Effector memory CD8-positive, alpha-beta T cell (primary cell): Measurements from ENCODE around the gene SHMT2.

ENCODE experiments used
- ATAC-seq: fragments of 150-1000 bp; cut with Tn5 transposase; replicated peaks from 2 replicates; pipeline ENCODE4 v1.10.0; 2021; ENCODE audit warnings: mild to moderate bottlenecking, moderate library complexity
- DNase-seq, 3 experiments: peaks; one replicate each; pipeline ENCODE4 v3.0.0; 2021
- H3K27ac Mint-ChIP-seq, 2 donors: one replicate each; pipeline ENCODE4 v1.8.0; 2022; ENCODE audit warnings: mild to moderate bottlenecking in 2 of 2, mixed read lengths in 2 of 2, moderate library complexity in 2 of 2
- H3K27me3 Mint-ChIP-seq, 2 donors: one replicate each; pipeline ENCODE4 v1.8.0; 2022; ENCODE audit warnings: mixed read lengths in 2 of 2
- H3K36me3 Mint-ChIP-seq: one replicate; pipeline ENCODE4 v1.8.0; 2022; ENCODE audit warnings: mild to moderate bottlenecking, moderate library complexity, mixed read lengths; ENCODE audit not compliant: insufficient read depth
- H3K4me1 Mint-ChIP-seq, 2 donors: one replicate each; pipeline ENCODE4 v1.8.0; 2022; ENCODE audit warnings: low read depth in 2 of 2, mixed read lengths in 2 of 2
- H3K4me3 Mint-ChIP-seq, 2 donors: one replicate each; pipeline ENCODE4 v1.8.0; 2022; ENCODE audit warnings: mild to moderate bottlenecking in 2 of 2, mixed read lengths in 2 of 2, moderate library complexity in 2 of 2
- H3K9me3 Mint-ChIP-seq, 2 donors: one replicate each; pipeline ENCODE4 v1.8.0; 2022; ENCODE audit warnings: mixed read lengths in 2 of 2

The SHMT2 gene

GRCh38 chr12:57220770-57221168 lies 8.7 kb upstream of the SHMT2 start:
- H3K4me1 Mint-ChIP-seq: peaks cover 35 to 43% of the 10 kb centered on the region in 2 donors
- H3K27ac Mint-ChIP-seq: no peak overlapping the region
- DNase-seq: no peak
- H3K36me3 Mint-ChIP-seq: peaks cover 13% of the 10 kb centered on the region
- peaks cover 80 to 93% of the 10 kb centered on the region in 2 donors for H3K27me3 Mint-ChIP-seq
- no peaks in the 10 kb centered on the region for H3K9me3 Mint-ChIP-seq
- ATAC-seq: no peak
- H3K4me3 Mint-ChIP-seq: no peak overlapping the region

GRCh38 chr12:57221169-57221917 lies 8.2 kb upstream of the SHMT2 start:
- Mint-ChIP-seq H3K27ac (peak overlapping the region in 1 of 2 donors; percentile 50), H3K27me3 (peaks cover 82 to 94% of the 10 kb centered on the region in 2 donors), H3K9me3 (no peaks in the 10 kb centered on the region), H3K4me3 (peak overlapping the region in 1 of 2 donors; percentile 48), H3K36me3 (peaks cover 12% of the 10 kb centered on the region), H3K4me1 (peaks cover 33 to 41% of the 10 kb centered on the region in 2 donors)
- DNase-seq: no peak
- no peak for ATAC-seq

GRCh38 chr12:57222286-57223190 lies 7.0 kb upstream of the SHMT2 start:
- ATAC-seq: no peak
- Mint-ChIP-seq H3K36me3 (peaks cover 9% of the 10 kb centered on the region), H3K4me3 (peak overlapping the region; percentile 8 to 55)

GRCh38 chr12:57223191-57224165 lies 6.0 kb upstream of the SHMT2 start:
- Mint-ChIP-seq H3K27me3 (peaks cover 81 to 85% of the 10 kb centered on the region in 2 donors), H3K4me1 (peaks cover 26 to 37% of the 10 kb centered on the region in 2 donors)

More at GRCh38 chr12:57222286-57223190, 7.0 kb upstream of the SHMT2 start:
- DNase-seq: no peak
- H3K27ac Mint-ChIP-seq: peak overlapping the region; percentile 4 to 19
- H3K27me3 Mint-ChIP-seq: peaks cover 86 to 94% of the 10 kb centered on the region in 2 donors
- no peaks in the 10 kb centered on the region for H3K9me3 Mint-ChIP-seq
- peaks cover 30 to 41% of the 10 kb centered on the region in 2 donors for H3K4me1 Mint-ChIP-seq

GRCh38 chr12:57224278-57224972 lies 5.1 kb upstream of the SHMT2 start:
- H3K27me3 Mint-ChIP-seq: peaks cover 72 to 76% of the 10 kb centered on the region in 2 donors
- peaks cover 14% of the 10 kb centered on the region for H3K36me3 Mint-ChIP-seq
- H3K27ac Mint-ChIP-seq: no peak overlapping the region
- peak overlapping the region in 1 of 2 donors; percentile 46 for H3K4me3 Mint-ChIP-seq
- ATAC-seq (no peak), DNase-seq (no peak)
- no peaks in the 10 kb centered on the region for H3K9me3 Mint-ChIP-seq
- peaks cover 32 to 45% of the 10 kb centered on the region in 2 donors for H3K4me1 Mint-ChIP-seq

More at GRCh38 chr12:57223191-57224165, 6.0 kb upstream of the SHMT2 start:
- Mint-ChIP-seq H3K4me3 (peak overlapping the region; percentile 8 to 55), H3K27ac (peak overlapping the region; percentile 4 to 19), H3K36me3 (peaks cover 9% of the 10 kb centered on the region), H3K9me3 (no peaks in the 10 kb centered on the region)
- ATAC-seq (peak; percentile 91), DNase-seq (peak; percentile 62 to 67 (median 63))

GRCh38 chr12:57224973-57225679 lies 4.4 kb upstream of the SHMT2 start:
- DNase-seq (no peak), ATAC-seq (no peak)
- H3K4me1 Mint-ChIP-seq: peaks cover 39 to 52% of the 10 kb centered on the region in 2 donors
- H3K4me3 Mint-ChIP-seq: peak overlapping the region in 1 of 2 donors; percentile 46
- peaks cover 65 to 68% of the 10 kb centered on the region in 2 donors for H3K27me3 Mint-ChIP-seq
- H3K9me3 Mint-ChIP-seq: no peaks in the 10 kb centered on the region
- peaks cover 18% of the 10 kb centered on the region for H3K36me3 Mint-ChIP-seq
- no peak overlapping the region for H3K27ac Mint-ChIP-seq

- no peak for ATAC-seq
- no peaks in the 10 kb centered on the region for H3K9me3 Mint-ChIP-seq
- no peak for DNase-seq
- peaks cover 18% of the 10 kb centered on the region for H3K36me3 Mint-ChIP-seq
- H3K4me1 Mint-ChIP-seq: peaks cover 46 to 55% of the 10 kb centered on the region in 2 donors
- H3K4me3 Mint-ChIP-seq: peak overlapping the region in 1 of 2 donors; percentile 31
- peaks cover 60 to 62% of the 10 kb centered on the region in 2 donors for H3K27me3 Mint-ChIP-seq
- no peak overlapping the region for H3K27ac Mint-ChIP-seq
Observed at GRCh38 chr12:57225680-57226210, 3.8 kb upstream of the SHMT2 start.

- Mint-ChIP-seq H3K9me3 (no peaks in the 10 kb centered on the region), H3K4me3 (peak overlapping the region; percentile 32 to 50), H3K4me1 (peaks cover 47% of the 10 kb centered on the region in 2 donors), H3K36me3 (peaks cover 15% of the 10 kb centered on the region), H3K27ac (no peak overlapping the region), H3K27me3 (peaks cover 50 to 52% of the 10 kb centered on the region in 2 donors)
- no peak for ATAC-seq
- DNase-seq: no peak
Observed at GRCh38 chr12:57226588-57227314, 2.8 kb upstream of the SHMT2 start.

- DNase-seq (no peak), ATAC-seq (no peak)
- H3K4me3 Mint-ChIP-seq: no peak overlapping the region
- no peaks in the 10 kb centered on the region for H3K9me3 Mint-ChIP-seq
- H3K36me3 Mint-ChIP-seq: peaks cover 15% of the 10 kb centered on the region
- H3K27me3 Mint-ChIP-seq: peaks cover 43 to 45% of the 10 kb centered on the region in 2 donors
- H3K27ac Mint-ChIP-seq: no peak overlapping the region
- peaks cover 39 to 45% of the 10 kb centered on the region in 2 donors for H3K4me1 Mint-ChIP-seq
Observed at GRCh38 chr12:57227315-57228115, 2.0 kb upstream of the SHMT2 start.

- peak; percentile 61 for ATAC-seq
- peaks cover 26 to 28% of the 10 kb centered on the region in 2 donors for H3K27me3 Mint-ChIP-seq
- no peaks in the 10 kb centered on the region for H3K9me3 Mint-ChIP-seq
- H3K36me3 Mint-ChIP-seq: peaks cover 15% of the 10 kb centered on the region
- peak overlapping the region; percentile 98 to 99 for H3K4me3 Mint-ChIP-seq
- peaks cover 27 to 40% of the 10 kb centered on the region in 2 donors for H3K4me1 Mint-ChIP-seq
- peak overlapping the region; percentile 92 to 96 for H3K27ac Mint-ChIP-seq
- DNase-seq: no peak
Observed at GRCh38 chr12:57229046-57229633, 371 bp upstream of the SHMT2 start.
